Measurements from ENCODE around the gene TJP1.

The TJP1 gene

GRCh38 chr15:29800491-29801366, 21.5 kb downstream of the TJP1 start:
- H3K4me3 ChIP-seq (ENCODE audit: low read length): no peak overlapping the region
- no peak for DNase-seq (ENCODE audit: low read depth)
- TF ChIP-seq, protein P1, sequence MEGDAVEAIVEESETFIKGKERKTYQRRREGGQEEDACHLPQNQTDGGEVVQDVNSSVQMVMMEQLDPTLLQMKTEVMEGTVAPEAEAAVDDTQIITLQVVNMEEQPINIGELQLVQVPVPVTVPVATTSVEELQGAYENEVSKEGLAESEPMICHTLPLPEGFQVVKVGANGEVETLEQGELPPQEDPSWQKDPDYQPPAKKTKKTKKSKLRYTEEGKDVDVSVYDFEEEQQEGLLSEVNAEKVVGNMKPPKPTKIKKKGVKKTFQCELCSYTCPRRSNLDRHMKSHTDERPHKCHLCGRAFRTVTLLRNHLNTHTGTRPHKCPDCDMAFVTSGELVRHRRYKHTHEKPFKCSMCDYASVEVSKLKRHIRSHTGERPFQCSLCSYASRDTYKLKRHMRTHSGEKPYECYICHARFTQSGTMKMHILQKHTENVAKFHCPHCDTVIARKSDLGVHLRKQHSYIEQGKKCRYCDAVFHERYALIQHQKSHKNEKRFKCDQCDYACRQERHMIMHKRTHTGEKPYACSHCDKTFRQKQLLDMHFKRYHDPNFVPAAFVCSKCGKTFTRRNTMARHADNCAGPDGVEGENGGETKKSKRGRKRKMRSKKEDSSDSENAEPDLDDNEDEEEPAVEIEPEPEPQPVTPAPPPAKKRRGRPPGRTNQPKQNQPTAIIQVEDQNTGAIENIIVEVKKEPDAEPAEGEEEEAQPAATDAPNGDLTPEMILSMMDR (conservative IDR thresholded peaks at IDR 0.05; ENCODE audit: low read depth, low read length): no peak

GRCh38 chr15:29799859-29800258, 22.4 kb downstream of the TJP1 start:
- no peak overlapping the region for H3K4me3 ChIP-seq (ENCODE audit: low read length)
- TF ChIP-seq, protein P1 (conservative IDR thresholded peaks at IDR 0.05; ENCODE audit: low read depth, low read length): no peak
- no peak for DNase-seq (ENCODE audit: low read depth)

DNA sequence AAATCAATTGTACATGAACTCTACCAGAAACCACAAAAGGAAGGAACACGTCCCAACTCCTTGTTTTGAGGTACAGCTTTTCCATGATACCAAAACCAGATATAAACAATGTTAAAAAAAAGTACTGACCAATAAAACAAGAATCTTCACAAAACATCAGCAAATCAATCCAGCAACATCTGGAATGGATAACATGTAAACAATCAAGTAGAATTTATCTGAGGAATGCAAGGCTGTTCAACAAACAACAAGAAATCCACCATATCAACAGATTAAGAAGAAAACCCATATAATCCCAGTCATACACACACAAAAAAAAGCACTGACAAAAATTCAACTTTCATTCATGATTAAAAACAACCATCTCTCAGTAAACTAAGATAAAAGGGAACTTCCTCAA, 26.7 kb downstream of the TJP1 start:
- no peak for DNase-seq (ENCODE audit: low read depth)
- TF ChIP-seq, protein P1 (conservative IDR thresholded peaks at IDR 0.05; ENCODE audit: low read depth, low read length): no peak
- no peak overlapping the region for H3K4me3 ChIP-seq (ENCODE audit: low read length)

GRCh38 chr15:29792426-29793159, 29.7 kb downstream of the TJP1 start:
- TF ChIP-seq, protein P1 (conservative IDR thresholded peaks at IDR 0.05; ENCODE audit: low read depth, low read length): no peak
- H3K4me3 ChIP-seq (ENCODE audit: low read length): no peak overlapping the region
- DNase-seq (ENCODE audit: low read depth): no peak

DNA sequence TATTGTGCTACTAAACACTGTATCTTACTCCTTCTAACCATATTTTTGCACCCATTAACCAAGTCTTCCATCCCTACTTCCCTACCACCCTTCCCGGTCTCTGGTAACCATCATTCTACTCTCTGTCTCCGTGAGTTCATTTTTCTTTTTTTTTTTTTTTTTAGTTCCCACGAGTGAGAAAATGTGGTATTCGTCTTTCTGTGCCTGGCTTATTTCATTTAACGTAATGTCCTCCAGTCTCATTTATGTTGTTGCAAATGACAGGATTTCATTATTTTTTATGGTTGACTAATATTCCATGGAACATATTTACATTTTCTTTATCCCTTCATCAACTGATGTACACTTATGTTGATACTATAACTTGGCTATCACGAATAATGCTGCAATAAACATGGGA, 31.7 kb downstream of the TJP1 start:
- TF ChIP-seq, protein P1 (conservative IDR thresholded peaks at IDR 0.05; ENCODE audit: low read depth, low read length): no peak
- H3K4me3 ChIP-seq (ENCODE audit: low read length): no peak overlapping the region
- no peak for DNase-seq (ENCODE audit: low read depth)

DNA sequence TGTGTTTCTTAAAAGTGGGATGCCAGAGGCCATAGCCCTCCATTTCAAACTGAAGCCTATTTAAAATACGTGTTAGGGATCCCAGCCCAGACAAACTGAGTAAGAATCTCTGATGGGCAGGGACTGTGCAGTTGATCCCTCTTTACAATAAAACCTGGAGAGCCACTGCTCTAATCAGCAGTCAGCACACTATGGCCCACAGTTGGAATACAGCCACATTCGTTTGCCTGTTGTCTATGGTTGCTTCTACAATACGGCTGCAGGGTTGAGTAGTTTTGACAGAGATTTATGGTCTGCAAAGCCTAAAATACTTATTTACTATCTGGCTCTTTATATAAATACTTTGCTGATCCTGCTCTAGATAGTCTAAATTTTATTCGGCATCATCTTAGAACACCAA, 32.4 kb downstream of the TJP1 start:
- DNase-seq (ENCODE audit: low read depth): no peak
- TF ChIP-seq, protein P1 (conservative IDR thresholded peaks at IDR 0.05; ENCODE audit: low read depth, low read length): no peak
- no peak overlapping the region for H3K4me3 ChIP-seq (ENCODE audit: low read length)

Measured in retinal pigment epithelial cell (primary cell).